Measurements from ENCODE around the gene PRR7. TPM values are rescaled to one million over a fixed set of nuclear protein-coding genes. Genes with fewer than 3 reads are reported as not detected.

Gene PRR7
- total and polyA plus RNA-seq, 2 of the 13 experiments (the other 11 are each of a cell fraction or from before 2014, with no cell fraction given): 4.8 to 5.0 TPM

GRCh38 chr5:177409043-177409801 lies 37.4 kb upstream of the PRR7 start, which contains the start of gene F12 (continued):
- TF ChIP-seq TBX3 (IDR thresholded peaks at IDR 0.05; ENCODE audit: borderline replicate concordance) (no peak), ZUFSP (CRISPR knock-in tag; IDR thresholded peaks at IDR 0.05; ENCODE audit: borderline replicate concordance) (no peak), ZNF234 (CRISPR knock-in tag; conservative IDR thresholded peaks at IDR 0.05) (no peak), ZKSCAN8 (CRISPR knock-in tag; IDR thresholded peaks at IDR 0.05; ENCODE audit: borderline replicate concordance) (no peak), ZNF253 (CRISPR knock-in tag; IDR thresholded peaks at IDR 0.05; ENCODE audit: borderline replicate concordance) (no peak), ZC3H4 (CRISPR knock-in tag; IDR thresholded peaks at IDR 0.05; ENCODE audit: borderline replicate concordance) (no peak), STAG1 (CRISPR knock-in tag; IDR thresholded peaks at IDR 0.05) (no peak), SSRP1 (CRISPR knock-in tag; IDR thresholded peaks at IDR 0.05) (no peak), GATA4 (IDR thresholded peaks at IDR 0.05; ENCODE audit: borderline replicate concordance, low read depth) (no peak), ESRRA (CRISPR knock-in tag; IDR thresholded peaks at IDR 0.05; ENCODE audit: low read depth) (peak; percentile 79; the same call in 1 of the 2 replicates), ZFY (CRISPR knock-in tag; IDR thresholded peaks at IDR 0.05) (no peak; the same call in 1 of the 2 replicates), SP5 (CRISPR knock-in tag; IDR thresholded peaks at IDR 0.05; ENCODE audit: borderline replicate concordance, low read depth) (no peak), ATF7 (IDR thresholded peaks at IDR 0.05) (no peak), ATF7 (CRISPR knock-in tag; IDR thresholded peaks at IDR 0.05) (no peak), NFKB2 (CRISPR knock-in tag; IDR thresholded peaks at IDR 0.05; ENCODE audit: borderline replicate concordance) (no peak), ZNF749 (CRISPR knock-in tag; IDR thresholded peaks at IDR 0.05; ENCODE audit: borderline replicate concordance) (no peak), ZNF678 (CRISPR knock-in tag; IDR thresholded peaks at IDR 0.05) (no peak), PBX3 (CRISPR knock-in tag; IDR thresholded peaks at IDR 0.05; ENCODE audit: borderline replicate concordance) (no peak), ZBTB8A (CRISPR knock-in tag; IDR thresholded peaks at IDR 0.05; ENCODE audit: borderline replicate concordance, low read depth) (no peak), THYN1 (CRISPR knock-in tag; IDR thresholded peaks at IDR 0.05; ENCODE audit: borderline replicate concordance, low read depth) (no peak), MAF1 (CRISPR knock-in tag; IDR thresholded peaks at IDR 0.05; ENCODE audit: borderline replicate concordance) (no peak), MED1 (CRISPR knock-in tag; IDR thresholded peaks at IDR 0.05) (no peak), MEF2D (CRISPR knock-in tag; IDR thresholded peaks at IDR 0.05) (no peak), GATAD2A (CRISPR knock-in tag; IDR thresholded peaks at IDR 0.05) (peak; percentile 84), SRSF1 (optimal IDR thresholded peaks at IDR 0.05; ENCODE audit: low read depth, low read length) (no peak), ZKSCAN1 (IDR thresholded peaks at IDR 0.05; ENCODE audit: low read length) (no peak)
- TF ChIP-seq, protein P1, sequence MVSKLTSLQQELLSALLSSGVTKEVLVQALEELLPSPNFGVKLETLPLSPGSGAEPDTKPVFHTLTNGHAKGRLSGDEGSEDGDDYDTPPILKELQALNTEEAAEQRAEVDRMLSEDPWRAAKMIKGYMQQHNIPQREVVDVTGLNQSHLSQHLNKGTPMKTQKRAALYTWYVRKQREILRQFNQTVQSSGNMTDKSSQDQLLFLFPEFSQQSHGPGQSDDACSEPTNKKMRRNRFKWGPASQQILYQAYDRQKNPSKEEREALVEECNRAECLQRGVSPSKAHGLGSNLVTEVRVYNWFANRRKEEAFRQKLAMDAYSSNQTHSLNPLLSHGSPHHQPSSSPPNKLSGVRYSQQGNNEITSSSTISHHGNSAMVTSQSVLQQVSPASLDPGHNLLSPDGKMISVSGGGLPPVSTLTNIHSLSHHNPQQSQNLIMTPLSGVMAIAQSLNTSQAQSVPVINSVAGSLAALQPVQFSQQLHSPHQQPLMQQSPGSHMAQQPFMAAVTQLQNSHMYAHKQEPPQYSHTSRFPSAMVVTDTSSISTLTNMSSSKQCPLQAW (CRISPR knock-in tag; IDR thresholded peaks at IDR 0.05): no peak

Measured in HepG2 (cell line).